ENCODE data around the gene RPL36A.

Gene RPL36A

GRCh38 chrX:101390664-101391525 is at the start of gene RPL36A:
RPL36A (plus strand) TSS chrX:101391011; CDS start chrX:101391044, 33 bp downstream.
- Mint-ChIP-seq H3K36me3 (ENCODE audit: low read depth) (peaks cover 53% of the 10 kb centered on the region), H3K4me1 (ENCODE audit: low read depth) (peaks cover 28% of the 10 kb centered on the region), H3K27me3 (no peaks in the 10 kb centered on the region), H3K9me3 (no peaks in the 10 kb centered on the region), H3K4me3 (peak within 1 kb of the TSS; percentile 91), H3K27ac (peak within 1 kb of the TSS; percentile 92)
- intact Hi-C loops (cut with micrococcal nuclease), result loop anchor here (2.0 kb wide), 2 partner anchors 16 to 42 kb away; partner anchors contain the start of genes GLA and TIMM8A

GRCh38 chrX:101347859-101348451 is 42.9 kb upstream of the RPL36A start:
- no peaks in the 10 kb centered on the region for H3K4me1 Mint-ChIP-seq (ENCODE audit: low read depth)
- intact Hi-C loops (cut with micrococcal nuclease), result loop anchor here (2.0 to 5.0 kb wide), 2 partner anchors 43 to 69 kb away; partner anchors contain the start of gene RPL36A
- H3K4me3 Mint-ChIP-seq, result peak overlapping the region; percentile 88
- H3K9me3 Mint-ChIP-seq, result no peaks in the 10 kb centered on the region
- H3K27me3 Mint-ChIP-seq, result no peaks in the 10 kb centered on the region
- H3K27ac Mint-ChIP-seq, result peak overlapping the region; percentile 92
- H3K36me3 Mint-ChIP-seq (ENCODE audit: low read depth), result peaks cover 54% of the 10 kb centered on the region

- Mint-ChIP-seq H3K27me3 (no peaks in the 10 kb centered on the region), H3K36me3 (ENCODE audit: low read depth) (peaks cover 58% of the 10 kb centered on the region), H3K27ac (peak within 1 kb of the TSS; percentile 92), H3K4me3 (peak within 1 kb of the TSS; percentile 88), H3K4me1 (ENCODE audit: low read depth) (no peaks in the 10 kb centered on the region), H3K9me3 (no peaks in the 10 kb centered on the region)
- intact Hi-C loops (cut with micrococcal nuclease), result loop anchor here (2.0 to 5.0 kb wide), 2 partner anchors 42 to 69 kb away; partner anchors contain the start of gene RPL36A
Observed at GRCh38 chrX:101348452-101349192, 42.2 kb upstream of the RPL36A start, which contains the start of gene TIMM8A. TIMM8A (minus strand) TSS chrX:101348742; CDS start chrX:101348664, 78 bp downstream.

GRCh38 chrX:101349193-101349562 is 41.6 kb upstream of the RPL36A start:
- Mint-ChIP-seq H3K27ac (peak overlapping the region; percentile 92), H3K4me3 (peak overlapping the region; percentile 88), H3K36me3 (ENCODE audit: low read depth) (peaks cover 57% of the 10 kb centered on the region), H3K27me3 (no peaks in the 10 kb centered on the region), H3K9me3 (no peaks in the 10 kb centered on the region), H3K4me1 (ENCODE audit: low read depth) (no peaks in the 10 kb centered on the region)
- intact Hi-C loops (cut with micrococcal nuclease), result loop anchor here (2.0 to 5.0 kb wide), 2 partner anchors 42 to 68 kb away; partner anchors contain the start of gene RPL36A

- no peaks in the 10 kb centered on the region for H3K27me3 Mint-ChIP-seq
Observed at GRCh38 chrX:101357166-101357795, 33.5 kb upstream of the RPL36A start.

GRCh38 chrX:101359966-101360365 is 30.8 kb upstream of the RPL36A start:
- intact Hi-C loops (cut with micrococcal nuclease), result no loop called here
- no peak overlapping the region for H3K4me3 Mint-ChIP-seq
- H3K9me3 Mint-ChIP-seq, result no peaks in the 10 kb centered on the region
- no peak overlapping the region for H3K27ac Mint-ChIP-seq
- H3K36me3 Mint-ChIP-seq (ENCODE audit: low read depth), result peaks cover 98% of the 10 kb centered on the region
- H3K27me3 Mint-ChIP-seq, result no peaks in the 10 kb centered on the region
- no peaks in the 10 kb centered on the region for H3K4me1 Mint-ChIP-seq (ENCODE audit: low read depth)

More at GRCh38 chrX:101357166-101357795, 33.5 kb upstream of the RPL36A start:
- Mint-ChIP-seq H3K4me1 (ENCODE audit: low read depth) (no peaks in the 10 kb centered on the region), H3K4me3 (no peak overlapping the region), H3K36me3 (ENCODE audit: low read depth) (peaks cover 98% of the 10 kb centered on the region), H3K27ac (no peak overlapping the region), H3K9me3 (no peaks in the 10 kb centered on the region)
- intact Hi-C loops (cut with micrococcal nuclease), result no loop called here

GRCh38 chrX:101360390-101360789 is 30.4 kb upstream of the RPL36A start:
- peaks cover 98% of the 10 kb centered on the region for H3K36me3 Mint-ChIP-seq (ENCODE audit: low read depth)
- H3K4me1 Mint-ChIP-seq (ENCODE audit: low read depth), result no peaks in the 10 kb centered on the region
- no peak overlapping the region for H3K4me3 Mint-ChIP-seq
- intact Hi-C loops (cut with micrococcal nuclease), result no loop called here
- no peaks in the 10 kb centered on the region for H3K27me3 Mint-ChIP-seq
- no peak overlapping the region for H3K27ac Mint-ChIP-seq
- no peaks in the 10 kb centered on the region for H3K9me3 Mint-ChIP-seq

GRCh38 chrX:101362116-101362515 is 28.7 kb upstream of the RPL36A start:
- Mint-ChIP-seq H3K4me3 (no peak overlapping the region), H3K9me3 (no peaks in the 10 kb centered on the region), H3K4me1 (ENCODE audit: low read depth) (no peaks in the 10 kb centered on the region), H3K27me3 (no peaks in the 10 kb centered on the region), H3K36me3 (ENCODE audit: low read depth) (peaks cover 90% of the 10 kb centered on the region), H3K27ac (no peak overlapping the region)
- intact Hi-C loops (cut with micrococcal nuclease), result no loop called here

- H3K27ac Mint-ChIP-seq, result no peak overlapping the region
Observed at GRCh38 chrX:101362757-101363156, 28.1 kb upstream of the RPL36A start.

GRCh38 chrX:101365301-101365795 is 25.5 kb upstream of the RPL36A start:
- Mint-ChIP-seq H3K9me3 (no peaks in the 10 kb centered on the region), H3K4me1 (ENCODE audit: low read depth) (peaks cover 5% of the 10 kb centered on the region), H3K36me3 (ENCODE audit: low read depth) (peaks cover 83% of the 10 kb centered on the region), H3K4me3 (no peak overlapping the region), H3K27ac (no peak overlapping the region), H3K27me3 (no peaks in the 10 kb centered on the region)
- intact Hi-C loops (cut with micrococcal nuclease), result no loop called here

More at GRCh38 chrX:101362757-101363156, 28.1 kb upstream of the RPL36A start:
- H3K27me3 Mint-ChIP-seq, result no peaks in the 10 kb centered on the region
- no peaks in the 10 kb centered on the region for H3K9me3 Mint-ChIP-seq
- peaks cover 90% of the 10 kb centered on the region for H3K36me3 Mint-ChIP-seq (ENCODE audit: low read depth)
- H3K4me3 Mint-ChIP-seq, result no peak overlapping the region
- no peaks in the 10 kb centered on the region for H3K4me1 Mint-ChIP-seq (ENCODE audit: low read depth)
- intact Hi-C loops (cut with micrococcal nuclease), result no loop called here

- intact Hi-C loops (cut with micrococcal nuclease), result no loop called here
- Mint-ChIP-seq H3K4me3 (no peak overlapping the region), H3K4me1 (ENCODE audit: low read depth) (peaks cover 11% of the 10 kb centered on the region), H3K27me3 (no peaks in the 10 kb centered on the region), H3K36me3 (ENCODE audit: low read depth) (peaks cover 66% of the 10 kb centered on the region), H3K9me3 (no peaks in the 10 kb centered on the region), H3K27ac (no peak overlapping the region)
Observed at GRCh38 chrX:101368800-101369199, 22.0 kb upstream of the RPL36A start.

- peak overlapping the region; percentile 44 for H3K27ac Mint-ChIP-seq
Observed at GRCh38 chrX:101369687-101370086, 21.1 kb upstream of the RPL36A start.

GRCh38 chrX:101370888-101371504 is 19.8 kb upstream of the RPL36A start:
- intact Hi-C loops (cut with micrococcal nuclease), result no loop called here
- H3K9me3 Mint-ChIP-seq, result no peaks in the 10 kb centered on the region
- no peak overlapping the region for H3K27ac Mint-ChIP-seq
- H3K27me3 Mint-ChIP-seq, result no peaks in the 10 kb centered on the region
- H3K36me3 Mint-ChIP-seq (ENCODE audit: low read depth), result peaks cover 66% of the 10 kb centered on the region
- H3K4me3 Mint-ChIP-seq, result peak overlapping the region; percentile 13
- peaks cover 17% of the 10 kb centered on the region for H3K4me1 Mint-ChIP-seq (ENCODE audit: low read depth)

More at GRCh38 chrX:101369687-101370086, 21.1 kb upstream of the RPL36A start:
- H3K4me1 Mint-ChIP-seq (ENCODE audit: low read depth), result peaks cover 11% of the 10 kb centered on the region
- no peaks in the 10 kb centered on the region for H3K27me3 Mint-ChIP-seq
- intact Hi-C loops (cut with micrococcal nuclease), result no loop called here
- no peak overlapping the region for H3K4me3 Mint-ChIP-seq
- no peaks in the 10 kb centered on the region for H3K9me3 Mint-ChIP-seq
- peaks cover 63% of the 10 kb centered on the region for H3K36me3 Mint-ChIP-seq (ENCODE audit: low read depth)

All from dendritic cell treated with granulocyte-macrophage colony-stimulating factor and Interleukin-4, amounts not matched to agents 40 ng/mL and 50 ng/mL, for 4 days (primary cell).